WTC11 (cell line): ENCODE data around the gene CCR1. TPM values are rescaled to one million over a fixed set of nuclear protein-coding genes. Genes with fewer than 3 reads are reported as not detected.

ENCODE experiments used
- ATAC-seq: fragments of 200-7000 bp; cut with Tn5 transposase; 2 replicates; pipeline ENCODE4 v1.10.0; 2021; ENCODE audit warnings: mild to moderate bottlenecking, moderate library complexity
- CTCF ChIA-PET: fragments of 300-600 bp; sonication (Branson Sonifier 250); formaldehyde crosslinking; loops from one replicate; lab custom pipeline; 2021; ENCODE audit warnings: antibody characterized with exemption; lab: Charles Lee
- POLR2A ChIA-PET: fragments of 350-600 bp; sonication (Branson Sonifier 250); formaldehyde crosslinking; loops from one replicate; lab custom pipeline; 2021; ENCODE audit warnings: antibody characterized with exemption; lab: Charles Lee
- DNase-seq: peaks from one replicate; pipeline ENCODE4 v3.0.0; 2021; ENCODE audit warnings: low spot score
- H3K27ac Mint-ChIP-seq: 2 replicates; pipeline ENCODE4 v1.8.0; 2021; ENCODE audit warnings: mixed read lengths
- H3K27me3 Mint-ChIP-seq: 2 replicates; pipeline ENCODE4 v1.8.0; 2021; ENCODE audit warnings: low read depth, mild to moderate bottlenecking, moderate library complexity, mixed read lengths
- H3K36me3 Mint-ChIP-seq: 2 replicates; pipeline ENCODE4 v1.8.0; 2021; ENCODE audit warnings: mixed read lengths
- H3K4me1 Mint-ChIP-seq: 2 replicates; pipeline ENCODE4 v1.8.0; 2022; ENCODE audit warnings: mixed read lengths
- H3K4me3 Mint-ChIP-seq: 2 replicates; pipeline ENCODE4 v1.8.0; 2021; ENCODE audit warnings: mild to moderate bottlenecking, moderate library complexity, mixed read lengths
- H3K9me3 Mint-ChIP-seq: 2 replicates; pipeline ENCODE4 v1.8.0; 2021; ENCODE audit warnings: mixed read lengths
- CBFB ChIP-seq: sonication (generic); formaldehyde crosslinking; IDR thresholded peaks from 2 replicates; pipeline ENCODE4 v1.8.1; 2022; ENCODE audit warnings: mild to moderate bottlenecking, low read depth, missing genetic modification reagents
- CREB1 ChIP-seq: sonication (generic); formaldehyde crosslinking; IDR thresholded peaks from 2 replicates; pipeline ENCODE4 v1.8.0; 2023; ENCODE audit warnings: mild to moderate bottlenecking, missing genetic modification reagents
- CREM ChIP-seq: sonication (generic); formaldehyde crosslinking; IDR thresholded peaks from 2 replicates; pipeline ENCODE4 v1.8.1; 2022; ENCODE audit warnings: mild to moderate bottlenecking, missing genetic modification reagents, moderate library complexity
- EMX1 ChIP-seq: fragments of 250-450 bp; sonication (Bioruptor Pico); IDR thresholded peaks from 2 replicates; pipeline ENCODE4 v1.8.0; 2021; ENCODE audit warnings: mild to moderate bottlenecking
- FOXK1 ChIP-seq: sonication (generic); formaldehyde crosslinking; IDR thresholded peaks from 2 replicates; pipeline ENCODE4 v1.8.0; 2022; ENCODE audit warnings: mild to moderate bottlenecking, moderate library complexity, missing genetic modification reagents
- FOXP1 ChIP-seq: sonication (generic); formaldehyde crosslinking; IDR thresholded peaks from 2 replicates; pipeline ENCODE4 v1.8.0; 2022; ENCODE audit warnings: missing genetic modification reagents, mild to moderate bottlenecking, moderate library complexity, borderline replicate concordance
- MYBL2 ChIP-seq: sonication (generic); formaldehyde crosslinking; IDR thresholded peaks from 2 replicates; pipeline ENCODE4 v1.8.1; 2023; ENCODE audit warnings: mild to moderate bottlenecking, moderate library complexity, missing genetic modification reagents
- NR3C1 ChIP-seq: sonication (generic); formaldehyde crosslinking; conservative IDR thresholded peaks from 2 replicates; pipeline ENCODE4 v1.8.1; 2023; ENCODE audit warnings: low read depth, mild to moderate bottlenecking, missing genetic modification reagents
- RORB ChIP-seq: fragments of 250-450 bp; sonication (Bioruptor Pico); IDR thresholded peaks from 2 replicates; pipeline ENCODE4 v1.9.0; 2021; ENCODE audit warnings: mild to moderate bottlenecking
- SMAD3 ChIP-seq: sonication (generic); formaldehyde crosslinking; IDR thresholded peaks from 2 replicates; pipeline ENCODE4 v1.8.0; 2022; ENCODE audit warnings: missing genetic modification reagents, mild to moderate bottlenecking, borderline replicate concordance
- total RNA-seq: library from RNA; stranded (reverse); gene quantifications from 3 replicates; pipeline ENCODE4 v1.2.3, GENCODE V29; 2021
- TF ChIP-seq, protein P1 (sequence below): sonication (generic); formaldehyde crosslinking; IDR thresholded peaks from 2 replicates; pipeline ENCODE4 v1.8.1; 2022; ENCODE audit warnings: low read depth, mild to moderate bottlenecking, moderate library complexity, missing genetic modification reagents, borderline replicate concordance
- TF ChIP-seq, protein P2 (sequence below): sonication (generic); formaldehyde crosslinking; IDR thresholded peaks from 2 replicates; pipeline ENCODE4 v1.8.0; 2022; ENCODE audit warnings: mild to moderate bottlenecking, missing genetic modification reagents
- TF ChIP-seq, protein P3 (sequence below): sonication (generic); formaldehyde crosslinking; IDR thresholded peaks from 2 replicates; pipeline ENCODE4 v1.8.1; 2022; ENCODE audit warnings: low read depth, missing genetic modification reagents, borderline replicate concordance
- TF ChIP-seq, protein P4 (sequence below): sonication (generic); formaldehyde crosslinking; IDR thresholded peaks from 2 replicates; pipeline ENCODE4 v1.8.1; 2023; ENCODE audit warnings: mild to moderate bottlenecking, missing genetic modification reagents
- TF ChIP-seq, protein P5 (sequence below): fragments of 250-450 bp; sonication (Bioruptor Pico); IDR thresholded peaks from 2 replicates; pipeline ENCODE4 v1.9.0; 2021; ENCODE audit warnings: mild to moderate bottlenecking
- TF ChIP-seq, protein P6 (sequence below): fragments of 250-450 bp; sonication (Bioruptor Pico); IDR thresholded peaks from 2 replicates; pipeline ENCODE4 v1.9.0; 2021; ENCODE audit warnings: mild to moderate bottlenecking
- TF ChIP-seq, protein P7 (sequence below): sonication (generic); formaldehyde crosslinking; IDR thresholded peaks from 2 replicates; pipeline ENCODE4 v1.8.1; 2022; ENCODE audit warnings: mild to moderate bottlenecking, missing genetic modification reagents, moderate library complexity, borderline replicate concordance
- TF ChIP-seq, protein P8 (sequence below): sonication (generic); formaldehyde crosslinking; IDR thresholded peaks from 2 replicates; pipeline ENCODE4 v1.8.1; 2023; ENCODE audit warnings: mild to moderate bottlenecking, missing genetic modification reagents
- TF ChIP-seq, protein P9 (sequence below): fragments of 250-450 bp; sonication (Bioruptor Pico); IDR thresholded peaks from 2 replicates; pipeline ENCODE4 v1.8.0; 2021; ENCODE audit warnings: mild to moderate bottlenecking

CCR1 gene
- total RNA-seq, 1 experiment from 2014 or later = not detected

DNA sequence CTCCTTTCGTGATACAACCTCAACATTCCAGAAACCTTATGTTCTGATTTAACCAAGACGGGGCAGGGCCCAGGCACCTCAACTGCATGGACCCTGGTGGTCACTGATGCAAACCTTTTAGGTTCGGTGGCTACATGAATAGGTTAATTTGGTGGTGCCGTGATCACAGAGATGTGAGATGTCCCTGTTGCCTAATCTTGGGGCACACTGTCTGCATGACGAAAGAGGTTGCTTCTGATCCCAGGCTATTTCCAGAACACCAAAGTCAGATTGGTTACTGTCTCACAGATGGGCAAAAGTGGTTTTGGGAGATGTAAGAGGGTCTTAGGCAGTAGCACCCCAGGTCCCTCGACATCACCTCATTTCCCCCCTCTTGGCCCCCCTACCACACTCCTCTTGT is 4.0 kb upstream of the CCR1 start:
- H3K36me3 Mint-ChIP-seq = no peaks in the 10 kb centered on the region
- ChIA-PET CTCF (no interaction called here), POLR2A (no interaction called here)
- H3K4me1 Mint-ChIP-seq = peaks cover 9% of the 10 kb centered on the region
- H3K9me3 Mint-ChIP-seq = no peaks in the 10 kb centered on the region
- no peak overlapping the region for H3K27ac Mint-ChIP-seq
- ATAC-seq = no peak
- TF ChIP-seq FOXK1 (CRISPR knock-in tag) (no peak), RORB (CRISPR knock-in tag) (no peak), SMAD3 (CRISPR knock-in tag) (no peak), NR3C1 (no peak), EMX1 (CRISPR knock-in tag) (no peak), CREM (CRISPR knock-in tag) (no peak), FOXP1 (CRISPR knock-in tag) (no peak), CREB1 (CRISPR knock-in tag) (no peak), CBFB (CRISPR knock-in tag) (no peak)
- TF ChIP-seq, protein P1, sequence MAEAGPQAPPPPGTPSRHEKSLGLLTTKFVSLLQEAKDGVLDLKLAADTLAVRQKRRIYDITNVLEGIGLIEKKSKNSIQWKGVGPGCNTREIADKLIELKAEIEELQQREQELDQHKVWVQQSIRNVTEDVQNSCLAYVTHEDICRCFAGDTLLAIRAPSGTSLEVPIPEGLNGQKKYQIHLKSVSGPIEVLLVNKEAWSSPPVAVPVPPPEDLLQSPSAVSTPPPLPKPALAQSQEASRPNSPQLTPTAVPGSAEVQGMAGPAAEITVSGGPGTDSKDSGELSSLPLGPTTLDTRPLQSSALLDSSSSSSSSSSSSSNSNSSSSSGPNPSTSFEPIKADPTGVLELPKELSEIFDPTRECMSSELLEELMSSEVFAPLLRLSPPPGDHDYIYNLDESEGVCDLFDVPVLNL = no peak
- TF ChIP-seq, protein P2, sequence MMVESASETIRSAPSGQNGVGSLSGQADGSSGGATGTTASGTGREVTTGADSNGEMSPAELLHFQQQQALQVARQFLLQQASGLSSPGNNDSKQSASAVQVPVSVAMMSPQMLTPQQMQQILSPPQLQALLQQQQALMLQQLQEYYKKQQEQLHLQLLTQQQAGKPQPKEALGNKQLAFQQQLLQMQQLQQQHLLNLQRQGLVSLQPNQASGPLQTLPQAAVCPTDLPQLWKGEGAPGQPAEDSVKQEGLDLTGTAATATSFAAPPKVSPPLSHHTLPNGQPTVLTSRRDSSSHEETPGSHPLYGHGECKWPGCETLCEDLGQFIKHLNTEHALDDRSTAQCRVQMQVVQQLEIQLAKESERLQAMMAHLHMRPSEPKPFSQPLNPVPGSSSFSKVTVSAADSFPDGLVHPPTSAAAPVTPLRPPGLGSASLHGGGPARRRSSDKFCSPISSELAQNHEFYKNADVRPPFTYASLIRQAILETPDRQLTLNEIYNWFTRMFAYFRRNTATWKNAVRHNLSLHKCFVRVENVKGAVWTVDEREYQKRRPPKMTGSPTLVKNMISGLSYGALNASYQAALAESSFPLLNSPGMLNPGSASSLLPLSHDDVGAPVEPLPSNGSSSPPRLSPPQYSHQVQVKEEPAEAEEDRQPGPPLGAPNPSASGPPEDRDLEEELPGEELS (CRISPR knock-in tag) = no peak
- TF ChIP-seq, protein P3, sequence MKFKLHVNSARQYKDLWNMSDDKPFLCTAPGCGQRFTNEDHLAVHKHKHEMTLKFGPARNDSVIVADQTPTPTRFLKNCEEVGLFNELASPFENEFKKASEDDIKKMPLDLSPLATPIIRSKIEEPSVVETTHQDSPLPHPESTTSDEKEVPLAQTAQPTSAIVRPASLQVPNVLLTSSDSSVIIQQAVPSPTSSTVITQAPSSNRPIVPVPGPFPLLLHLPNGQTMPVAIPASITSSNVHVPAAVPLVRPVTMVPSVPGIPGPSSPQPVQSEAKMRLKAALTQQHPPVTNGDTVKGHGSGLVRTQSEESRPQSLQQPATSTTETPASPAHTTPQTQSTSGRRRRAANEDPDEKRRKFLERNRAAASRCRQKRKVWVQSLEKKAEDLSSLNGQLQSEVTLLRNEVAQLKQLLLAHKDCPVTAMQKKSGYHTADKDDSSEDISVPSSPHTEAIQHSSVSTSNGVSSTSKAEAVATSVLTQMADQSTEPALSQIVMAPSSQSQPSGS (CRISPR knock-in tag) = no peak
- TF ChIP-seq, protein P4, sequence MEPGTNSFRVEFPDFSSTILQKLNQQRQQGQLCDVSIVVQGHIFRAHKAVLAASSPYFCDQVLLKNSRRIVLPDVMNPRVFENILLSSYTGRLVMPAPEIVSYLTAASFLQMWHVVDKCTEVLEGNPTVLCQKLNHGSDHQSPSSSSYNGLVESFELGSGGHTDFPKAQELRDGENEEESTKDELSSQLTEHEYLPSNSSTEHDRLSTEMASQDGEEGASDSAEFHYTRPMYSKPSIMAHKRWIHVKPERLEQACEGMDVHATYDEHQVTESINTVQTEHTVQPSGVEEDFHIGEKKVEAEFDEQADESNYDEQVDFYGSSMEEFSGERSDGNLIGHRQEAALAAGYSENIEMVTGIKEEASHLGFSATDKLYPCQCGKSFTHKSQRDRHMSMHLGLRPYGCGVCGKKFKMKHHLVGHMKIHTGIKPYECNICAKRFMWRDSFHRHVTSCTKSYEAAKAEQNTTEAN (CRISPR knock-in tag) = no peak
- TF ChIP-seq, protein P5, sequence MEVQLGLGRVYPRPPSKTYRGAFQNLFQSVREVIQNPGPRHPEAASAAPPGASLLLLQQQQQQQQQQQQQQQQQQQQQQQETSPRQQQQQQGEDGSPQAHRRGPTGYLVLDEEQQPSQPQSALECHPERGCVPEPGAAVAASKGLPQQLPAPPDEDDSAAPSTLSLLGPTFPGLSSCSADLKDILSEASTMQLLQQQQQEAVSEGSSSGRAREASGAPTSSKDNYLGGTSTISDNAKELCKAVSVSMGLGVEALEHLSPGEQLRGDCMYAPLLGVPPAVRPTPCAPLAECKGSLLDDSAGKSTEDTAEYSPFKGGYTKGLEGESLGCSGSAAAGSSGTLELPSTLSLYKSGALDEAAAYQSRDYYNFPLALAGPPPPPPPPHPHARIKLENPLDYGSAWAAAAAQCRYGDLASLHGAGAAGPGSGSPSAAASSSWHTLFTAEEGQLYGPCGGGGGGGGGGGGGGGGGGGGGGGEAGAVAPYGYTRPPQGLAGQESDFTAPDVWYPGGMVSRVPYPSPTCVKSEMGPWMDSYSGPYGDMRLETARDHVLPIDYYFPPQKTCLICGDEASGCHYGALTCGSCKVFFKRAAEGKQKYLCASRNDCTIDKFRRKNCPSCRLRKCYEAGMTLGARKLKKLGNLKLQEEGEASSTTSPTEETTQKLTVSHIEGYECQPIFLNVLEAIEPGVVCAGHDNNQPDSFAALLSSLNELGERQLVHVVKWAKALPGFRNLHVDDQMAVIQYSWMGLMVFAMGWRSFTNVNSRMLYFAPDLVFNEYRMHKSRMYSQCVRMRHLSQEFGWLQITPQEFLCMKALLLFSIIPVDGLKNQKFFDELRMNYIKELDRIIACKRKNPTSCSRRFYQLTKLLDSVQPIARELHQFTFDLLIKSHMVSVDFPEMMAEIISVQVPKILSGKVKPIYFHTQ = no peak
- TF ChIP-seq, protein P6, sequence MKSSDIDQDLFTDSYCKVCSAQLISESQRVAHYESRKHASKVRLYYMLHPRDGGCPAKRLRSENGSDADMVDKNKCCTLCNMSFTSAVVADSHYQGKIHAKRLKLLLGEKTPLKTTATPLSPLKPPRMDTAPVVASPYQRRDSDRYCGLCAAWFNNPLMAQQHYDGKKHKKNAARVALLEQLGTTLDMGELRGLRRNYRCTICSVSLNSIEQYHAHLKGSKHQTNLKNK (CRISPR knock-in tag) = no peak
- TF ChIP-seq, all 79 proteins: peak for 0
- no peak for DNase-seq
- H3K27me3 Mint-ChIP-seq = no peaks in the 10 kb centered on the region
- no peak overlapping the region for H3K4me3 Mint-ChIP-seq

DNA sequence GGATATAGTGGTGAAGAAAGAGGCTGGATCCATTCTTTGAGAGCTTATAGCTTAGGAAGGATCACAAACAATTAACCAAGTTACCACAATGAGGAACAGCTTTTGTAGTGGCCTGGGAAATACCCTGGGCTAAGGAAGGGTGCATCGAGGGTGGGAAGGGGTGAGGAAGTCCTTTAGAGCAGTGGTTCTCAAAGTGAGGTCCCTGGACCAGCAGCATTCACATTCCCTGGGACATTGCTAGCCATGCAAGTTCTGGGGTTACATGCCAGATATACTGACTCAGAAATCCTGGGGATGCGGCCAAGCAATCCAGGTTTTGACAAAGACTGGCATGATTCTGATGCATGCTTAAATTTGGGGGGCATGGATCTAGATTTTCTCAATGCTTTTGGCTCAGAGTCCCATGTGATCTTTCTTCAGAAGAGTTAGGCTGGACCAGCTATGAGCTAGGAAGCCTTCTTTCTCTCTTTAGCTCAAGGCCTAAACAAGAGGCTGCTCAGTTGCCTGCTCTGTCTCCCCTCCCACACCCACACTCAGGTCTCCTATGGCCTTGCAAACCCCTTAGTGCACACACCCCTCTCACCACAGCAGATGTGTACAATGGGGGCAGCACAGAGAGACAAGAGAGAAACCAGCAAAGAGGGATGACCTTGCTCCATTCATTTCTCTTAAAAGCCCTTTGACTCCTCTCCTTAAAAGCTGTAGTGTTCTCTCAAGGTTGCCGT is 1.8 kb upstream of the CCR1 start:
- H3K4me1 Mint-ChIP-seq = peaks cover 17% of the 10 kb centered on the region
- no peak for ATAC-seq
- POLR2A ChIA-PET = no interaction called here
- DNase-seq = no peak
- H3K27ac Mint-ChIP-seq = no peak overlapping the region
- no peaks in the 10 kb centered on the region for H3K9me3 Mint-ChIP-seq
- no peaks in the 10 kb centered on the region for H3K36me3 Mint-ChIP-seq
- H3K27me3 Mint-ChIP-seq = no peaks in the 10 kb centered on the region
- H3K4me3 Mint-ChIP-seq = no peak overlapping the region
- CTCF ChIA-PET = interaction anchor here (1.8 to 3.2 kb wide), 2 partner anchors 159 to 217 kb away, joined by 8 to 36 read pairs; partner anchors contain the start of gene CCR5
- TF ChIP-seq, protein P7, sequence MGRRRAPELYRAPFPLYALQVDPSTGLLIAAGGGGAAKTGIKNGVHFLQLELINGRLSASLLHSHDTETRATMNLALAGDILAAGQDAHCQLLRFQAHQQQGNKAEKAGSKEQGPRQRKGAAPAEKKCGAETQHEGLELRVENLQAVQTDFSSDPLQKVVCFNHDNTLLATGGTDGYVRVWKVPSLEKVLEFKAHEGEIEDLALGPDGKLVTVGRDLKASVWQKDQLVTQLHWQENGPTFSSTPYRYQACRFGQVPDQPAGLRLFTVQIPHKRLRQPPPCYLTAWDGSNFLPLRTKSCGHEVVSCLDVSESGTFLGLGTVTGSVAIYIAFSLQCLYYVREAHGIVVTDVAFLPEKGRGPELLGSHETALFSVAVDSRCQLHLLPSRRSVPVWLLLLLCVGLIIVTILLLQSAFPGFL = no peak
- TF ChIP-seq, protein P8, sequence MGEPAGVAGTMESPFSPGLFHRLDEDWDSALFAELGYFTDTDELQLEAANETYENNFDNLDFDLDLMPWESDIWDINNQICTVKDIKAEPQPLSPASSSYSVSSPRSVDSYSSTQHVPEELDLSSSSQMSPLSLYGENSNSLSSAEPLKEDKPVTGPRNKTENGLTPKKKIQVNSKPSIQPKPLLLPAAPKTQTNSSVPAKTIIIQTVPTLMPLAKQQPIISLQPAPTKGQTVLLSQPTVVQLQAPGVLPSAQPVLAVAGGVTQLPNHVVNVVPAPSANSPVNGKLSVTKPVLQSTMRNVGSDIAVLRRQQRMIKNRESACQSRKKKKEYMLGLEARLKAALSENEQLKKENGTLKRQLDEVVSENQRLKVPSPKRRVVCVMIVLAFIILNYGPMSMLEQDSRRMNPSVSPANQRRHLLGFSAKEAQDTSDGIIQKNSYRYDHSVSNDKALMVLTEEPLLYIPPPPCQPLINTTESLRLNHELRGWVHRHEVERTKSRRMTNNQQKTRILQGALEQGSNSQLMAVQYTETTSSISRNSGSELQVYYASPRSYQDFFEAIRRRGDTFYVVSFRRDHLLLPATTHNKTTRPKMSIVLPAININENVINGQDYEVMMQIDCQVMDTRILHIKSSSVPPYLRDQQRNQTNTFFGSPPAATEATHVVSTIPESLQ (CRISPR knock-in tag) = no peak
- no peak for TF ChIP-seq CREB1 (CRISPR knock-in tag)
- TF ChIP-seq MYBL2 (CRISPR knock-in tag) = no peak
- TF ChIP-seq, protein P9, sequence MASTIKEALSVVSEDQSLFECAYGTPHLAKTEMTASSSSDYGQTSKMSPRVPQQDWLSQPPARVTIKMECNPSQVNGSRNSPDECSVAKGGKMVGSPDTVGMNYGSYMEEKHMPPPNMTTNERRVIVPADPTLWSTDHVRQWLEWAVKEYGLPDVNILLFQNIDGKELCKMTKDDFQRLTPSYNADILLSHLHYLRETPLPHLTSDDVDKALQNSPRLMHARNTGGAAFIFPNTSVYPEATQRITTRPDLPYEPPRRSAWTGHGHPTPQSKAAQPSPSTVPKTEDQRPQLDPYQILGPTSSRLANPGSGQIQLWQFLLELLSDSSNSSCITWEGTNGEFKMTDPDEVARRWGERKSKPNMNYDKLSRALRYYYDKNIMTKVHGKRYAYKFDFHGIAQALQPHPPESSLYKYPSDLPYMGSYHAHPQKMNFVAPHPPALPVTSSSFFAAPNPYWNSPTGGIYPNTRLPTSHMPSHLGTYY (CRISPR knock-in tag) = no peak
